K562 (cell line): Measurements from ENCODE around the gene VGLL4.

Experiments
- PHF8 ChIP-seq: fragments of 200-600 bp; sonication (generic); IDR thresholded peaks from 2 replicates; pipeline ENCODE4 v1.6.1; 2012; ENCODE audit warnings: mixed run types, mild to moderate bottlenecking, inconsistent platforms, low read length, moderate library complexity, borderline replicate concordance
- TCF7 ChIP-seq: sonication (generic); IDR thresholded peaks from 2 replicates; pipeline ENCODE4 v1.6.1; 2016; ENCODE audit warnings: antibody characterized with exemption, borderline replicate concordance
- ZBTB17 ChIP-seq: fragments of 450-650 bp; formaldehyde crosslinking; IDR thresholded peaks from 2 replicates; pipeline ENCODE4 v1.4.0; 2020; ENCODE audit warnings: mild to moderate bottlenecking

DNA sequence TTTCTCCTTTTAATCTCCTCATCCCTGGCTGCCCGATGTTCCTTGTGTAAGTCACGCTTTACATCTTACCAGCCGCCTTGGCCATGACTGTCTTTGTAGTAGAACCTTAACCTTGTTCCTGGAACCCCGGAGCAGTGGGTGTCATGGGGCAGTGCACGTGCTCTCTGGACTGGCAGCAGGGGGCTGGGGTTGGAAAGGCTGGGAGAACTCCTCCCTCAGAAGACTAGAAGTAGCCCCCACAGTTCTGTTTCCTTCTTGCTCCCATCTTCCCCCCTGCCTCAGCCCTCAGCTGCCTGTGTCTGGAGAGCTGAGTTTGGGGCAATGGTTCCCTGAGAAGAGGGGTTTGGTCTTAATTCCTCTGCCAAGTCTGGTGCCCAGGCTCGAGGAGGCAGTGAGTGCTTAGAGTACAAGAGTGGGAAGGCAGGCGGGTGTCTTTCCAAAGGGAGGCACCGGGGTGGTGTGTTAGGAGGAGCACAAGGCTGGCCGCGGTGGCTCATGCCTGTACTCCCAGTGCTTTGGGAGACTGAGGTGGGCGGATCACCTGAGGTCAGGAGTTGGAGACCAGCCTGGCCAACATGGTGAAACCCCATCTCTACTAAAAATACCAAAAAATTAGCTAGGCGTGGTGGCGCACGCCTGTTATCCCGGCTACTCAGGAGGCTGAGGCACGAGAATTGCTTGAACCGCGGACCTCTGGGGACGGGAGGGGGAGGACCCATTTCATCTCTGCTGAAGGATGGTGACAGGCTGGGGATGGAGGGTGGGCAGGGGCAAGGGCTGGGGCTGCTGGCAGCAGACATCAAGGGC lies 100.4 kb downstream of the VGLL4 start:
- TF ChIP-seq PHF8 (no peak), ZBTB17 (CRISPR knock-in tag) (no peak), TCF7 (no peak)
